Prostate gland (tissue), 2 donors: Measurements from ENCODE around the gene UBR4.

Source experiments
- POLR2A ChIP-seq: fragments of 450-650 bp; IDR thresholded peaks from one replicate; pipeline ENCODE4 v1.6.1; 2016; ENCODE audit warnings: antibody characterized with exemption, mild to moderate bottlenecking
- POLR2AphosphoS5 ChIP-seq: sonication (generic); formaldehyde crosslinking; IDR thresholded peaks from one replicate; pipeline ENCODE4 v1.6.1; 2017; ENCODE audit warnings: antibody characterized with exemption
- TF ChIP-seq, protein P1 (sequence below), 4 experiments: fragments of 200-600 bp in 2 of 4; fragments of 450-650 bp in 2 of 4; sonication (generic) in 2 of 4; IDR thresholded peaks; 1 replicate in 3 of 4; 2 replicates in 1 of 4; pipeline ENCODE4 v1.5.1; 2016 to 2019; ENCODE audit warnings: antibody characterized with exemption in 4 of 4, mild to moderate bottlenecking in 2 of 4, moderate library complexity in 2 of 4

DNA sequence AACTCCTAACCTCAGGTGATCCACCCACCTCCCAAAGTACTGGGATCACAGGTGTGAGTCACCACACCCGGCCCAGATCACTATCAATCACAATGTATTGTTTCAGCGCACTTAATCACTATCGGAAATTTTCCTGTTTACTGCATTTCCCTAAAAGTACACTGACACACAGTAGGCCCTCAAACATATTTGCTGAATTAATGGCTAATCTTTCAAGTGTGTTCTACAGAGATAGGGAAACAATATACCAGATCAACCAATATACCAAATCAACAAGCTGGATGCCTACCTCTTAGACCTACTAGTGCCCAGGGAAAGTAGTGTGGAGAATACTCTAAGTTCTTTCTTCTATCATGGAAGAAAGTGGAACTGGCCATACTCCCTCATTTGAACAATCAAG is 17.1 kb downstream of the UBR4 start:
- TF ChIP-seq, protein P1, sequence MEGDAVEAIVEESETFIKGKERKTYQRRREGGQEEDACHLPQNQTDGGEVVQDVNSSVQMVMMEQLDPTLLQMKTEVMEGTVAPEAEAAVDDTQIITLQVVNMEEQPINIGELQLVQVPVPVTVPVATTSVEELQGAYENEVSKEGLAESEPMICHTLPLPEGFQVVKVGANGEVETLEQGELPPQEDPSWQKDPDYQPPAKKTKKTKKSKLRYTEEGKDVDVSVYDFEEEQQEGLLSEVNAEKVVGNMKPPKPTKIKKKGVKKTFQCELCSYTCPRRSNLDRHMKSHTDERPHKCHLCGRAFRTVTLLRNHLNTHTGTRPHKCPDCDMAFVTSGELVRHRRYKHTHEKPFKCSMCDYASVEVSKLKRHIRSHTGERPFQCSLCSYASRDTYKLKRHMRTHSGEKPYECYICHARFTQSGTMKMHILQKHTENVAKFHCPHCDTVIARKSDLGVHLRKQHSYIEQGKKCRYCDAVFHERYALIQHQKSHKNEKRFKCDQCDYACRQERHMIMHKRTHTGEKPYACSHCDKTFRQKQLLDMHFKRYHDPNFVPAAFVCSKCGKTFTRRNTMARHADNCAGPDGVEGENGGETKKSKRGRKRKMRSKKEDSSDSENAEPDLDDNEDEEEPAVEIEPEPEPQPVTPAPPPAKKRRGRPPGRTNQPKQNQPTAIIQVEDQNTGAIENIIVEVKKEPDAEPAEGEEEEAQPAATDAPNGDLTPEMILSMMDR (IDR thresholded peaks at IDR 0.05) = no peak
- TF ChIP-seq POLR2A (no peak), POLR2AphosphoS5 (no peak)
